Measurements from ENCODE around the gene ETV6.

ETV6 gene

DNA sequence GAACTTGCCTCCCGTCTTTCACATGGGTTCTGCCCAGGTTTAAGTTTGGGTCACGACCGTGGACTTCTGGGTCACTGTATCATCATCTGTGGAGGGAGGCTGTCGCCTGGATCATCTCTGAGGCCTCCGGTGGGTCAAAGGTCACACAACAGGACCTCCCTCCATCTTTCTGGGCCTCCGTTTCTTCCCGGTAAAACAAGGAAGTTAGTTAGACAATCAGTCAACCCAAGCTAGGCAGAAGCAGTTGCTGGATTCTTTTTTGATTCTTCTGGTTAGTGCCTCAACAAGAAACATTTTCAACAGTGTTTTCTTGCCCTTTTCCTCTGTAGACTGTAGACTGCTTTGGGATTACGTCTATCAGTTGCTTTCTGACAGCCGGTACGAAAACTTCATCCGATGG is 234.6 kb downstream of the ETV6 start:
- TF ChIP-seq, protein P1, sequence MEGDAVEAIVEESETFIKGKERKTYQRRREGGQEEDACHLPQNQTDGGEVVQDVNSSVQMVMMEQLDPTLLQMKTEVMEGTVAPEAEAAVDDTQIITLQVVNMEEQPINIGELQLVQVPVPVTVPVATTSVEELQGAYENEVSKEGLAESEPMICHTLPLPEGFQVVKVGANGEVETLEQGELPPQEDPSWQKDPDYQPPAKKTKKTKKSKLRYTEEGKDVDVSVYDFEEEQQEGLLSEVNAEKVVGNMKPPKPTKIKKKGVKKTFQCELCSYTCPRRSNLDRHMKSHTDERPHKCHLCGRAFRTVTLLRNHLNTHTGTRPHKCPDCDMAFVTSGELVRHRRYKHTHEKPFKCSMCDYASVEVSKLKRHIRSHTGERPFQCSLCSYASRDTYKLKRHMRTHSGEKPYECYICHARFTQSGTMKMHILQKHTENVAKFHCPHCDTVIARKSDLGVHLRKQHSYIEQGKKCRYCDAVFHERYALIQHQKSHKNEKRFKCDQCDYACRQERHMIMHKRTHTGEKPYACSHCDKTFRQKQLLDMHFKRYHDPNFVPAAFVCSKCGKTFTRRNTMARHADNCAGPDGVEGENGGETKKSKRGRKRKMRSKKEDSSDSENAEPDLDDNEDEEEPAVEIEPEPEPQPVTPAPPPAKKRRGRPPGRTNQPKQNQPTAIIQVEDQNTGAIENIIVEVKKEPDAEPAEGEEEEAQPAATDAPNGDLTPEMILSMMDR (conservative IDR thresholded peaks at IDR 0.05; ENCODE audit: low read depth, low read length): no peak
- H3K9ac ChIP-seq: no peak overlapping the region
- no peak overlapping the region for H2AFZ ChIP-seq (ENCODE audit: low read depth)
- H3K79me2 ChIP-seq (ENCODE audit: insufficient read depth, low read depth): no peaks in the 10 kb centered on the region
- H3K4me3 ChIP-seq (IDR thresholded peaks at IDR 0.05; ENCODE audit: insufficient read depth, low read depth, low read length): no peak overlapping the region
- H3K4me1 ChIP-seq (ENCODE audit: low read depth, poor library complexity, severe bottlenecking): no peaks in the 10 kb centered on the region
- H3K4me2 ChIP-seq: no peak overlapping the region
- no peaks in the 10 kb centered on the region for H4K20me1 ChIP-seq (ENCODE audit: insufficient read depth)
- no peak overlapping the region for H3K27ac ChIP-seq
- no peaks in the 10 kb centered on the region for H3K27me3 ChIP-seq (ENCODE audit: insufficient read depth, low read depth)
- no peaks in the 10 kb centered on the region for H3K36me3 ChIP-seq (ENCODE audit: insufficient read depth)

DNA sequence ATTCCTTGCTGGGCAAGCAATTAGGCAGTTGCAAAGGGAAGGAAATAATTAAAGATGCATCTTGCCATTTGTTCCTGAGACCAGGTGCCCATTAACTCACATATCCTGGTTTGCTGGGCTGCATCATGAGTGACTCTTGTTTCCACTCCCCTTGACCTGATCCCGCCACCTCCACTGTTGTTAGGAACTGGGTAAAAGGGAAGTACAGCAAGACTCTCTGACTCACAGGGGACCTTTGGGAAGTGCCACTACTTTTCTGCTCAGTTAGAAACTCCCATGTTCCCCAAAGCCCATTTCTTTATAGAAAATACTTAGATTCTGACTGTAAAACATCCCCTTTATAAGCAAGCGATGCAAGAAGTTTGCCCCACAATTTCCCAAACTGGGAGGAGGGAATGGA is 235.2 kb downstream of the ETV6 start:
- H3K27me3 ChIP-seq (ENCODE audit: insufficient read depth, low read depth): no peaks in the 10 kb centered on the region
- no peaks in the 10 kb centered on the region for H3K79me2 ChIP-seq (ENCODE audit: insufficient read depth, low read depth)
- no peaks in the 10 kb centered on the region for H3K4me1 ChIP-seq (ENCODE audit: low read depth, poor library complexity, severe bottlenecking)
- no peaks in the 10 kb centered on the region for H4K20me1 ChIP-seq (ENCODE audit: insufficient read depth)
- H3K9ac ChIP-seq: no peak overlapping the region
- TF ChIP-seq, protein P1 (conservative IDR thresholded peaks at IDR 0.05; ENCODE audit: low read depth, low read length): no peak
- no peak overlapping the region for H2AFZ ChIP-seq (ENCODE audit: low read depth)
- no peak overlapping the region for H3K27ac ChIP-seq
- no peak overlapping the region for H3K4me3 ChIP-seq (IDR thresholded peaks at IDR 0.05; ENCODE audit: insufficient read depth, low read depth, low read length)
- H3K36me3 ChIP-seq (ENCODE audit: insufficient read depth): no peaks in the 10 kb centered on the region
- no peak overlapping the region for H3K4me2 ChIP-seq

DNA sequence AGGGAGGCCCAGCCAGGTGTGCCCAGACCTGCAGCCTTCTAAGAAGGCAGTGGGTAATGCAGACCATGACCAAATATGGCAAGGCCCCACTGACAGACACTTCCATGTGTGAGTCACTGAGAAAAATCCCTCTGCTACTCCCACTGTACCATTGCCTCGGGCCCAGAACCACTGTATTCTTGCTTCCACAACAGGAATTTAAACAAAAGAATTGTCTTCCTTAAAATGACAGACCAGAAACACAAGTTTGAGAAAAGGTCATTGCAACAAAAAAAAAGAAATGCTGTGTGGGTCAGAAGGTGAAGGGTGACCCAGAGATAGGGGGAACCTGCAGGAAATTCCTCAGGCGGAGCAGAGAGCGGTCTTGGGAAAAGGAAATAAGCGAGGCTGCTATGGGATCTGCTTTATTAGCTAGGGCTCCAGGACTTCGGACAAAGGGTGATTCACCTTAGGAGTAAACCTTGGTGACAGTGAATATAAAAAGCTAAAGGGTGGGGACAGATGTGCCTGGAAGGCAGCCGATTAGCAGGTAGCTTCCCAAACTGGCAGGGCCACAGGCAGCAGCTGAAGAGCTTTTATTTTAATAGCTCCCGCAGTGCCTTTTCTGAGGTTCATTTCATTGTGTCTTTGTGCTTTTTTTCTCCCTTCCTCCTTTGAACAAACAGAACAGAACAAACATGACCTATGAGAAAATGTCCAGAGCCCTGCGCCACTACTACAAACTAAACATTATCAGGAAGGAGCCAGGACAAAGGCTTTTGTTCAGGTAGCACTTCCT is 236.0 kb downstream of the ETV6 start:
- Histone ChIP-seq H3K4me3 (IDR thresholded peaks at IDR 0.05; ENCODE audit: insufficient read depth, low read depth, low read length) (no peak overlapping the region), H3K4me2 (no peak overlapping the region), H3K9ac (no peak overlapping the region), H3K79me2 (ENCODE audit: insufficient read depth, low read depth) (no peaks in the 10 kb centered on the region), H3K27me3 (ENCODE audit: insufficient read depth, low read depth) (no peaks in the 10 kb centered on the region), H2AFZ (ENCODE audit: low read depth) (no peak overlapping the region), H3K36me3 (ENCODE audit: insufficient read depth) (no peaks in the 10 kb centered on the region), H4K20me1 (ENCODE audit: insufficient read depth) (no peaks in the 10 kb centered on the region), H3K27ac (no peak overlapping the region), H3K4me1 (ENCODE audit: low read depth, poor library complexity, severe bottlenecking) (no peaks in the 10 kb centered on the region)
- TF ChIP-seq, protein P1 (conservative IDR thresholded peaks at IDR 0.05; ENCODE audit: low read depth, low read length): no peak

DNA sequence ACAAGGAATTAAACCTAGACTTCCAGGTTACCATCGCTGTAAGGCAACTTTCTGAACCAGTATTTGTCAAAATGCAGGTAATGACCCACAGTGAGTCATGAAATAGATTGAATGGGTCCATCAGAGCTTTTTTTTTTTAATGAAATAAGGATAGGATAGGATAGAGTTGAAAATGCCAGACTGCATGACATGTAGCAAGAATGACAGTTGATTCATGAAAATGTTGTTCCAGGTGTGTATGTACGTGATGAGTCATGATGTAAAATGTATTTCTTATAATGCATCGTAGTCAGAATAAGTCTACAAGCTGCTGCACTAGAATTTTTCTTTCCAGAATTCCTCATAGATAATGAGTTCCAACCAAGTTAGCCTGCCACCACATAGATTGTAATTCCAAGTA is 236.9 kb downstream of the ETV6 start:
- TF ChIP-seq, protein P1 (conservative IDR thresholded peaks at IDR 0.05; ENCODE audit: low read depth, low read length): no peak
- no peak overlapping the region for H3K9ac ChIP-seq

More for the DNA sequence above, 236.9 kb downstream of the ETV6 start:
- Histone ChIP-seq H3K4me2 (no peak overlapping the region), H4K20me1 (ENCODE audit: insufficient read depth) (no peaks in the 10 kb centered on the region), H3K27ac (no peak overlapping the region), H3K4me3 (IDR thresholded peaks at IDR 0.05; ENCODE audit: insufficient read depth, low read depth, low read length) (no peak overlapping the region), H3K27me3 (ENCODE audit: insufficient read depth, low read depth) (no peaks in the 10 kb centered on the region), H3K36me3 (ENCODE audit: insufficient read depth) (no peaks in the 10 kb centered on the region), H3K4me1 (ENCODE audit: low read depth, poor library complexity, severe bottlenecking) (no peaks in the 10 kb centered on the region), H3K79me2 (ENCODE audit: insufficient read depth, low read depth) (no peaks in the 10 kb centered on the region), H2AFZ (ENCODE audit: low read depth) (no peak overlapping the region)

All from KMS-11 (cell line).